ENCODE results near the gene OTULIN.

The OTULIN gene

DNA sequence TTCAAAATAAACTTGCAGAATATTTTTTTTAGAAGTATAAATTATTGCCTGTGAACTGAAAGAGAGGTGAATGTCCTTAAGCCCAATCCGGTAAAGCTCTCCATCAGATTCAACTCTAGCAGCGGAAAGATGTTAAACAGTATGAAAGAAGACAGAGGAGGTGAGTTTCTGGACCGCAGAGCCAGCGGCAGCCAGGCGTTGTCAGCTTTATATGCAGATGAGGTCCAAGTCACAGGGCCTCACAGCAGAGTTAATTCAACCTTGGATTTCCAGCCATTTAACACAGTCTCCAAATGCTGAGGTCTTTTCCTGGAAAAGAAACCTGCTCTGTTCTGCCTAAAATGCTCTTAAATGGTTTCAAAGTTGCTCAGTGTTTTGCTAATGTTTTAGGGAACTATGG, 75.5 kb downstream of the OTULIN start:
- Histone ChIP-seq H3K9me3 (ENCODE audit: control insufficient read depth, insufficient read depth, low read length) (no peaks in the 10 kb centered on the region), H3K4me3 (ENCODE audit: low read length) (no peak overlapping the region), H3K9me2 (replicated peaks; ENCODE audit: control insufficient read depth, low read length) (no peaks in the 10 kb centered on the region), H3F3A (ENCODE audit: control insufficient read depth, insufficient read depth) (peaks cover 2% of the 10 kb centered on the region; the same call in 1 of the 2 replicates), H4K20me1 (ENCODE audit: control insufficient read depth, insufficient read depth, low read depth, low read length) (no peaks in the 10 kb centered on the region), H3K79me2 (ENCODE audit: control insufficient read depth, low read length) (no peaks in the 10 kb centered on the region), H3K27ac (ENCODE audit: low read depth, low read length) (no peak overlapping the region), H3K4me2 (ENCODE audit: low read length) (no peak overlapping the region), H3K36me3 (ENCODE audit: control insufficient read depth, low read length) (peaks cover 46% of the 10 kb centered on the region), H3K4me1 (ENCODE audit: control insufficient read depth, low read length) (peaks cover 31% of the 10 kb centered on the region), H3K27me3 (ENCODE audit: control insufficient read depth, low read length) (no peaks in the 10 kb centered on the region)
- TF ChIP-seq, protein P1, sequence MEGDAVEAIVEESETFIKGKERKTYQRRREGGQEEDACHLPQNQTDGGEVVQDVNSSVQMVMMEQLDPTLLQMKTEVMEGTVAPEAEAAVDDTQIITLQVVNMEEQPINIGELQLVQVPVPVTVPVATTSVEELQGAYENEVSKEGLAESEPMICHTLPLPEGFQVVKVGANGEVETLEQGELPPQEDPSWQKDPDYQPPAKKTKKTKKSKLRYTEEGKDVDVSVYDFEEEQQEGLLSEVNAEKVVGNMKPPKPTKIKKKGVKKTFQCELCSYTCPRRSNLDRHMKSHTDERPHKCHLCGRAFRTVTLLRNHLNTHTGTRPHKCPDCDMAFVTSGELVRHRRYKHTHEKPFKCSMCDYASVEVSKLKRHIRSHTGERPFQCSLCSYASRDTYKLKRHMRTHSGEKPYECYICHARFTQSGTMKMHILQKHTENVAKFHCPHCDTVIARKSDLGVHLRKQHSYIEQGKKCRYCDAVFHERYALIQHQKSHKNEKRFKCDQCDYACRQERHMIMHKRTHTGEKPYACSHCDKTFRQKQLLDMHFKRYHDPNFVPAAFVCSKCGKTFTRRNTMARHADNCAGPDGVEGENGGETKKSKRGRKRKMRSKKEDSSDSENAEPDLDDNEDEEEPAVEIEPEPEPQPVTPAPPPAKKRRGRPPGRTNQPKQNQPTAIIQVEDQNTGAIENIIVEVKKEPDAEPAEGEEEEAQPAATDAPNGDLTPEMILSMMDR (IDR thresholded peaks at IDR 0.05; ENCODE audit: low read depth, low read length, poor library complexity, severe bottlenecking), result no peak
- TF ChIP-seq EZH2phosphoT487 (IDR thresholded peaks at IDR 0.05; ENCODE audit: borderline replicate concordance, low read length), result no peak

- H3K4me1 ChIP-seq (ENCODE audit: control insufficient read depth, low read length), result peaks cover 43% of the 10 kb centered on the region
- H3K9me2 ChIP-seq (replicated peaks; ENCODE audit: control insufficient read depth, low read length), result no peaks in the 10 kb centered on the region
- no peaks in the 10 kb centered on the region for H3K9me3 ChIP-seq (ENCODE audit: control insufficient read depth, insufficient read depth, low read length)
- no peaks in the 10 kb centered on the region for H3K27me3 ChIP-seq (ENCODE audit: control insufficient read depth, low read length)
- no peak overlapping the region for H3K4me2 ChIP-seq (ENCODE audit: low read length)
- H3K36me3 ChIP-seq (ENCODE audit: control insufficient read depth, low read length), result peaks cover 52% of the 10 kb centered on the region
- TF ChIP-seq, protein P1 (IDR thresholded peaks at IDR 0.05; ENCODE audit: low read depth, low read length, poor library complexity, severe bottlenecking), result no peak
- peaks cover 6% of the 10 kb centered on the region; the same call in 1 of the 2 replicates for H3F3A ChIP-seq (ENCODE audit: control insufficient read depth, insufficient read depth)
- H3K79me2 ChIP-seq (ENCODE audit: control insufficient read depth, low read length), result no peaks in the 10 kb centered on the region
- no peak overlapping the region for H3K4me3 ChIP-seq (ENCODE audit: low read length)
- H4K20me1 ChIP-seq (ENCODE audit: control insufficient read depth, insufficient read depth, low read depth, low read length), result no peaks in the 10 kb centered on the region
- H3K27ac ChIP-seq (ENCODE audit: low read depth, low read length), result no peak overlapping the region
Measured at GRCh38 chr5:14741131-14741530, 76.6 kb downstream of the OTULIN start.

DNA sequence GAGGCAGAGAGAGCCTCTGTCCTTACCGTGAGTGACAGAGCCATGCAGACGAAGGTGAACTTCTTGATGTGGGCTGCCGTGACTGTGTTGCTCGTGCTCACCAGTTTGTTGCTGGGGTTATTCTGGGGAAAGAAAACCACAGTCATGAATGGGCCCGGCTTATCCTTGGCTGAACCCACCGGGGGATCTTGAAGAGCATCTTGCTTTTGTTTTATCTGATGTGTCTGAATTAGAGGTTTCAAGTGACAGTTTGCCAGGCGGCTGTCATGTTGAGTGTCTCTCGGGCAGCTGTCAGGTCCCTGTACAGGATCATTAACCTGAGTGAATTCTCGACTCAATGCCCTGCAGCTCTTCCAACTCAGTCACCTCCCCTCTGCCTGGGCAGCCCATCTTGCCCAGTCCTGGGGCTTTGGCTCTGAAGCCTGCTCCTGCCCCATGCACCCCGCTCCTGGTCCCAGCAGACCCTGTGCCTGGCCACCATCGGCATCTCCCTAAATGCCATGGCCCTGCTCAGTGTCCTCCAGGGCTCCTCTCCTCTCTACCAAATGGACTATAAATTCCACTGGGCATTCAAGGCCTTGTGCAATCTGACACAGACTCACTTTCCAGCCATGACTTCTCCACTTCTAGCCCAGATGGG, 77.4 kb downstream of the OTULIN start:
- Histone ChIP-seq H4K20me1 (ENCODE audit: control insufficient read depth, insufficient read depth, low read depth, low read length) (no peaks in the 10 kb centered on the region), H3K79me2 (ENCODE audit: control insufficient read depth, low read length) (no peaks in the 10 kb centered on the region), H3K9me3 (ENCODE audit: control insufficient read depth, insufficient read depth, low read length) (no peaks in the 10 kb centered on the region), H3K27ac (ENCODE audit: low read depth, low read length) (peak overlapping the region; percentile 43; the same call in 1 of the 2 replicates), H3K27me3 (ENCODE audit: control insufficient read depth, low read length) (no peaks in the 10 kb centered on the region), H3K9me2 (replicated peaks; ENCODE audit: control insufficient read depth, low read length) (no peaks in the 10 kb centered on the region), H3K36me3 (ENCODE audit: control insufficient read depth, low read length) (peaks cover 57% of the 10 kb centered on the region), H3F3A (ENCODE audit: control insufficient read depth, insufficient read depth) (peaks cover 6% of the 10 kb centered on the region; the same call in 1 of the 2 replicates), H3K4me2 (ENCODE audit: low read length) (peak overlapping the region; percentile 24; the same call in 1 of the 2 replicates), H3K4me1 (ENCODE audit: control insufficient read depth, low read length) (peaks cover 51% of the 10 kb centered on the region), H3K4me3 (ENCODE audit: low read length) (no peak overlapping the region)
- TF ChIP-seq EZH2phosphoT487 (IDR thresholded peaks at IDR 0.05; ENCODE audit: borderline replicate concordance, low read length), result no peak
- TF ChIP-seq, protein P1 (IDR thresholded peaks at IDR 0.05; ENCODE audit: low read depth, low read length, poor library complexity, severe bottlenecking), result no peak

All from DOHH2 (cell line).